H1 (cell line): ENCODE measurements around the gene OR13H1. TPM values are rescaled to one million over a fixed set of nuclear protein-coding genes. Genes with fewer than 3 reads are reported as not detected.

Experiments used
- CTCF ChIA-PET: fragments of 300-600 bp; sonication (Branson Sonifier 250); formaldehyde crosslinking; loops from one replicate; lab custom pipeline; 2021; ENCODE audit not compliant: partially characterized antibody; lab: Charles Lee
- POLR2A ChIA-PET: fragments of 300-600 bp; sonication (Branson Sonifier 250); formaldehyde crosslinking; loops from one replicate; lab custom pipeline; 2021; ENCODE audit warnings: inconsistent platforms; ENCODE audit not compliant: partially characterized antibody; lab: Charles Lee
- DNase-seq, 2 experiments: peaks; one replicate each; pipeline versions ENCODE4 v3.0.0 to v3.0.0-alpha.2; 2010 to 2022; ENCODE audit warnings: low spot score in 2 of 2, low read depth in 1 of 2, mixed read lengths in 1 of 2
- FAIRE-seq: peaks from 2 replicates; lab custom pipeline; 2011; peaks lifted over from hg19 to GRCh38; lab: Jason Lieb, UNC
- H2AFZ ChIP-seq: 2 replicates; pipeline ENCODE4 v1.8.1; 2012; ENCODE audit warnings: low read length, inconsistent platforms
- H2AK5ac ChIP-seq: 2 replicates; pipeline ENCODE4 v1.6.1; 2013; ENCODE audit warnings: low read depth, low read length
- H2BK120ac ChIP-seq: replicated peaks from 2 replicates; pipeline ENCODE3; 2013; ENCODE audit warnings: low read depth, low read length, inconsistent platforms
- H2BK12ac ChIP-seq: 2 replicates; pipeline ENCODE4 v1.6.1; 2013; ENCODE audit warnings: low read depth, low read length
- H2BK15ac ChIP-seq: 2 replicates; pipeline ENCODE4 v1.6.1; 2013; ENCODE audit warnings: low read length
- H2BK20ac ChIP-seq: 2 replicates; pipeline ENCODE4 v1.6.1; 2013; ENCODE audit warnings: low read length
- H2BK5ac ChIP-seq: 2 replicates; pipeline ENCODE4 v1.6.1; 2013; ENCODE audit warnings: low read depth, low read length
- H3K14ac ChIP-seq: 2 replicates; pipeline ENCODE4 v1.6.1; 2013; ENCODE audit warnings: inconsistent platforms; ENCODE audit not compliant: insufficient read length
- H3K18ac ChIP-seq: 2 replicates; pipeline ENCODE4 v1.6.1; 2013; ENCODE audit warnings: low read length; ENCODE audit errors: extremely low read depth
- H3K23ac ChIP-seq: 2 replicates; pipeline ENCODE4 v1.6.1; 2013; ENCODE audit warnings: inconsistent platforms; ENCODE audit not compliant: insufficient read length
- H3K23me2 ChIP-seq: 2 replicates; pipeline ENCODE4 v1.6.1; 2013; ENCODE audit warnings: low read depth, low read length
- H3K27ac ChIP-seq: 2 replicates; pipeline ENCODE4 v1.6.1; 2011; ENCODE audit warnings: low read depth, low read length, inconsistent platforms
- H3K27me3 ChIP-seq, 4 experiments: replicated peaks in 1 of 4; 1 replicate in 1 of 4; 2 replicates in 3 of 4; pipeline versions ENCODE4 v1.6.1 to v1.8.1; 2011 to 2013; ENCODE audit warnings: low read length in 3 of 4, mild to moderate bottlenecking in 3 of 4, inconsistent platforms in 2 of 4, mixed read lengths in 2 of 4, moderate library complexity in 1 of 4; ENCODE audit not compliant: control insufficient read depth in 3 of 4, insufficient read depth in 3 of 4; ENCODE audit errors: extremely low read depth in 1 of 4
- H3K36me3 ChIP-seq, 4 experiments: 2 replicates each; pipeline versions ENCODE4 v1.6.1 to v1.8.1; 2011 to 2013; ENCODE audit warnings: mild to moderate bottlenecking in 4 of 4, low read length in 3 of 4, moderate library complexity in 2 of 4, control low read depth in 1 of 4, inconsistent platforms in 1 of 4; ENCODE audit not compliant: insufficient read depth in 4 of 4, control insufficient read depth in 2 of 4
- H3K4ac ChIP-seq: replicated peaks from 2 replicates; pipeline ENCODE3; 2013; ENCODE audit warnings: low read length, low read depth, mixed read lengths, inconsistent platforms; ENCODE audit not compliant: insufficient read length
- H3K4me1 ChIP-seq, 4 experiments: replicated peaks in 1 of 4; 1 replicate in 1 of 4; 2 replicates in 3 of 4; pipeline versions ENCODE4 v1.6.1 to v1.8.1; 2011 to 2013; ENCODE audit warnings: low read length in 3 of 4, inconsistent platforms in 2 of 4, mixed read lengths in 1 of 4; ENCODE audit not compliant: insufficient read depth in 4 of 4, control insufficient read depth in 3 of 4
- H3K4me2 ChIP-seq, 2 experiments: 2 replicates each; pipeline versions ENCODE4 v1.6.1 to v1.8.1; 2011 to 2013; ENCODE audit warnings: low read depth in 2 of 2, low read length in 2 of 2, control low read depth in 1 of 2, inconsistent platforms in 1 of 2, mild to moderate bottlenecking in 1 of 2; ENCODE audit not compliant: insufficient read depth in 1 of 2
- H3K4me3 ChIP-seq, 4 experiments: fragments of 200-600, 300-600 bp in 1 of 4; sonication (generic), shearing (Covaris generic), sonication (Bioruptor Twin) in 1 of 4; 2 replicates each; pipeline versions ENCODE4 v1.5.1 to v1.8.1; 2011 to 2016; ENCODE audit warnings: low read length in 4 of 4, low read depth in 3 of 4, control low read depth in 2 of 4, inconsistent platforms in 2 of 4, mild to moderate bottlenecking in 2 of 4, mixed read lengths in 1 of 4, moderate library complexity in 1 of 4; ENCODE audit not compliant: insufficient read depth in 2 of 4; ENCODE audit errors: extremely low read depth in 1 of 4
- H3K56ac ChIP-seq: replicated peaks from 2 replicates; pipeline ENCODE3; 2013; ENCODE audit warnings: low read depth, mild to moderate bottlenecking, mixed read lengths, low read length, inconsistent platforms; ENCODE audit not compliant: insufficient read length
- H3K79me1 ChIP-seq: 2 replicates; pipeline ENCODE4 v1.6.1; 2013; ENCODE audit warnings: low read depth, low read length, control low read depth
- H3K79me2 ChIP-seq, 2 experiments: 2 replicates each; pipeline versions ENCODE4 v1.6.1 to v1.8.1; 2012 to 2013; ENCODE audit warnings: low read length in 2 of 2, mild to moderate bottlenecking in 2 of 2, inconsistent platforms in 1 of 2; ENCODE audit not compliant: insufficient read depth in 2 of 2, control insufficient read depth in 1 of 2
- H3K9ac ChIP-seq, 4 experiments: replicated peaks in 1 of 4; 1 replicate in 1 of 4; 2 replicates in 3 of 4; pipeline versions ENCODE4 v1.6.1 to v1.8.1; 2011 to 2013; ENCODE audit warnings: low read depth in 3 of 4, low read length in 3 of 4, control low read depth in 2 of 4, mild to moderate bottlenecking in 2 of 4, moderate library complexity in 2 of 4, inconsistent platforms in 1 of 4; ENCODE audit errors: extremely low read depth in 1 of 4
- H3K9me3 ChIP-seq, 2 experiments: 2 replicates each; pipeline versions ENCODE4 v1.6.1 to v1.8.1; 2012 to 2013; ENCODE audit warnings: mild to moderate bottlenecking in 2 of 2, moderate library complexity in 2 of 2, control low read depth in 1 of 2, inconsistent platforms in 1 of 2, low read depth in 1 of 2, low read length in 1 of 2, mixed read lengths in 1 of 2; ENCODE audit not compliant: insufficient read depth in 2 of 2
- H4K20me1 ChIP-seq, 2 experiments: replicated peaks in 1 of 2; 2 replicates each; pipeline versions ENCODE3 to v1.8.1; 2011 to 2013; ENCODE audit warnings: inconsistent platforms in 2 of 2, low read length in 2 of 2, mild to moderate bottlenecking in 1 of 2; ENCODE audit not compliant: insufficient read depth in 2 of 2, control insufficient read depth in 1 of 2
- H4K5ac ChIP-seq: 2 replicates; pipeline ENCODE4 v1.6.1; 2013; ENCODE audit warnings: low read length, low read depth, mixed read lengths, inconsistent platforms; ENCODE audit not compliant: insufficient read length
- H4K8ac ChIP-seq: 2 replicates; pipeline ENCODE4 v1.8.0; 2013; ENCODE audit warnings: mild to moderate bottlenecking, moderate library complexity, low read length, inconsistent platforms; ENCODE audit not compliant: insufficient read depth; ENCODE audit errors: extremely low read depth
- H4K91ac ChIP-seq: replicated peaks from 2 replicates; pipeline ENCODE3; 2013; ENCODE audit warnings: low read length, mixed read lengths, inconsistent platforms; ENCODE audit not compliant: insufficient read length
- KDM5A ChIP-seq: fragments of 200-600 bp; IDR thresholded peaks from 2 replicates; pipeline ENCODE4 v1.7.1; 2012; ENCODE audit warnings: mild to moderate bottlenecking, low read length, inconsistent platforms, mixed read lengths
- SIX5 ChIP-seq: IDR thresholded peaks from 2 replicates; pipeline ENCODE4 v1.6.1; 2011; ENCODE audit warnings: mild to moderate bottlenecking, low read depth, low read length
- polyA plus RNA-seq, 7 experiments: library from polyadenylated mRNA; depleted of rRNA in 3 of 7; stranded (reverse) in 5 of 7; unstranded in 2 of 7; fragments of >200 nt in 5 of 7; fragments of 200-250 nt in 2 of 7; gene quantifications; 1 replicate in 5 of 7; 2 replicates in 1 of 7; 4 replicates in 1 of 7; pipeline versions ENCODE4 v1.2.1 to v1.2.3, GENCODE V29; 2011 to 2013; ENCODE audit warnings: missing spikeins in 2 of 7, mixed read lengths in 2 of 7
- total RNA-seq: library from RNA; stranded (reverse); fragmentation: NEBNext Ultra II Directional; extraction: Animal tissue kit (Norgen Biotek cat#: 25700); gene quantifications from 2 replicates; pipeline ENCODE4 v1.2.1, GENCODE V29; 2021

OR13H1 gene
- total and polyA plus RNA-seq, 2 of the 8 experiments (the other 6 are each of a cell fraction or from before 2014, with no cell fraction given): not detected

DNA sequence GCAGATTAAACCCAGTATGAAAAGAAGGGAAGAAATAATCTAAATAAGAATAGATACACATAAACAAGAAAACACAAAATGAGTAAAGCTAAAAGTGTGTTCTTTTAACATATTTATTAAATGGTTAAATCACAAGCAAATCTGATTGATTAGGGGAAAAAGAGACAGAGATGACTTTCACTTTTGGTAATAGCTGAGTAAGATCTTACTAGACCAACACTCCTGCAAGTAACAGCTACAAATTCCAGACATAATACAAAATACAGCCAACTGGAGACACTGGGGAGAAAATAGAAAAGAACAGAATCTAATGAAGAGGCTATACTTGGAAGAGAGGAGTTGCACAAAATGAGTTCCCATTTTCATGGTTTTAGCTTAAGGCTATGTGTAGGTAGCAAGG, 33.5 kb downstream of the OR13H1 start:
- Histone ChIP-seq H2BK15ac (no peak overlapping the region), H2AFZ (no peak overlapping the region), H4K20me1 (no peaks in the 10 kb centered on the region), H3K79me1 (no peaks in the 10 kb centered on the region), H3K23me2 (0 out of 2 replicates have a peak, but pooled peaks cover 2% of the 10 kb centered on the region), H3K9me3 (no peaks in the 10 kb centered on the region), H4K5ac (no peak overlapping the region), H3K79me2 (peaks cover 0 to 19% of the 10 kb centered on the region in 2 experiments; a peak in 2 of 4 replicates), H3K36me3 (no peaks in the 10 kb centered on the region), H3K18ac (no peak overlapping the region), H3K4me1 (0 out of 7 replicates have a peak, but pooled peaks cover 0 to 3% (median 0%) of the 10 kb centered on the region in 4 experiments), H3K56ac (no peak overlapping the region), H3K4me2 (peak overlapping the region; percentile 56 to 73), H3K14ac (no peak overlapping the region), H4K8ac (no peak overlapping the region), H2BK12ac (no peak overlapping the region), H3K4me3 (peak overlapping the region; percentile 11 to 65 (median 32); a peak in 6 of 8 replicates), H2BK20ac (no peak overlapping the region), H4K91ac (no peak overlapping the region), H2BK120ac (no peak overlapping the region), H2AK5ac (no peak overlapping the region), H3K9ac (no peak overlapping the region; a peak in 1 of 7 replicates), H3K4ac (no peak overlapping the region), H2BK5ac (no peak overlapping the region), H3K27me3 (no peaks in the 10 kb centered on the region), H3K23ac (no peak overlapping the region), H3K27ac (no peak overlapping the region)
- ChIA-PET CTCF (interaction anchor here (1.1 kb wide), 1 partner anchor 314 kb away, joined by 3 read pairs; no protein-coding TSS in a partner anchor), POLR2A (interaction anchor here (1.0 kb wide), 1 partner anchor 10 kb away, joined by 3 read pairs; no protein-coding TSS in a partner anchor)
- no peak for FAIRE-seq
- DNase-seq: no peak
- TF ChIP-seq KDM5A (no peak), SIX5 (no peak)
